ENCODE measurements around the gene YARS1.

The YARS1 gene

DNA sequence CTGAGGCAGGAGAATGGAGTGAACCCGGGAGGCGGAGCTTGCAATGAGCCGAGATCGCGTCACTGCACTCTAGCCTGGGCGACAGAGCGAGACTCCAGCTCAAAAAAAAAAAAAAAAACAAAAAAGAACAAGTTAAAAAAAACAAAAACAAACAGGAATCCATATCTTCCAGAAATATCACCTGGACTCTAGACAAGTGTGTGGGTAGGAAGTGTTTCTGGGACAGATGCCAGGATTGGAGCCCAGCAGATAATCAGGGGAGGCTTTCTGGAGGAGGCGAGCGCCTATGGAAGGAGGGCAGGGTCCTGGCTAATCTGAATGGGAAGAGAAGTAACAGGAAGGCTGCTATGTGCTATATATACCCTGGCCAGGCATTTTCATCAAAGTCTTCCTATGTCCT, 71.0 kb downstream of the YARS1 start:
- no peak for DNase-seq (ENCODE audit: low read depth, low spot score)

DNA sequence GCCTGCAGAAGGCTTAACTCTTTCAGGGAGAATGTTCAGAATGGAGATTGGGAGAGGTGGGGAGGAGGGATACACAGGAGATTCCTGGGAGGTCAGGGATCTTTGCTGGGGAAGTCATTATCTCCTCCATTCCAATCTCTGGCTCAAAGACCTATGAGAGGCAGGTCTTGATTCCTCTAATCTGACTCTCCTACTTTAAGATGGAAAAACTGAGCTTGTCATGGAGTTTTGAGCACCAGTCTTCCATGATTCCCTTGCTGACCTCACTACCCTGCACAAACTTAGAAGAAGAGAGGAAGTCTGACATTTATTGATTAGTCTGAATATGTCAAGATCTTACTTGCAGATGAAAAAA, 73.1 kb downstream of the YARS1 start:
- DNase-seq (ENCODE audit: low read depth, low spot score) = no peak

DNA sequence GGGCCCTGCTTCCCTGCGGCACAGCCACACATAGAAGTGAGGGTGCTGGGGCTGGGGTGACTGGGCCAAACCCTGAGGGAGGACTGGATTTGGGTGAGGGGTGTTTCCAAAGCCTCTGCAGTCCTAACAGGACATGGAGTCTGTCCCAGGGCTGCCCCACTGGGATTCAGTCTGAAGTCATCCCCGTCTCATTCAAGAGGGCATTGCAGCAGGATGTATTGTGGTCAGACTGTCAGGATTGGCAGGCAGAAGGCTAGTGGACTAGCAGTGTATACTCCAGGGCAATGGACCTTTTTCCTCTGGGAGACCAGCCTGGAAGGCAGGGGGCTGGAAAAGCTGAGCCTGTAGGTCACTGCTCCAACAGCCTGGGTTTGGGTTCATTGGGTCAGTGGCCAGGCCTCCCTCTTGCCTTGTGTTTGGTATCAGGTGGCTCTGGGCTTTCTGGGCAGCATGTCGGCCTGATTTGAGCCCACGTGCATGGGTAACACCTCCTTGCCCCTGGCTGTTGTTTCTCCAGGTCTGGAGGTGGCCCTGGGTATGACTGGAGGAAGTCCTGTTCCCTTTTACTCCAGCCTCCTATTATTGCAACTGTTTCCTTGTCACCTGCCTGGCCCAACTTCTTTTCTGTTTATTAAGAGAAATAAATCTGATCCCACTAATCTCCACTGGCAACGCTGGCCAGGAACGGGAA, 73.6 kb downstream of the YARS1 start:
- DNase-seq (ENCODE audit: low read depth, low spot score) = no peak

DNA sequence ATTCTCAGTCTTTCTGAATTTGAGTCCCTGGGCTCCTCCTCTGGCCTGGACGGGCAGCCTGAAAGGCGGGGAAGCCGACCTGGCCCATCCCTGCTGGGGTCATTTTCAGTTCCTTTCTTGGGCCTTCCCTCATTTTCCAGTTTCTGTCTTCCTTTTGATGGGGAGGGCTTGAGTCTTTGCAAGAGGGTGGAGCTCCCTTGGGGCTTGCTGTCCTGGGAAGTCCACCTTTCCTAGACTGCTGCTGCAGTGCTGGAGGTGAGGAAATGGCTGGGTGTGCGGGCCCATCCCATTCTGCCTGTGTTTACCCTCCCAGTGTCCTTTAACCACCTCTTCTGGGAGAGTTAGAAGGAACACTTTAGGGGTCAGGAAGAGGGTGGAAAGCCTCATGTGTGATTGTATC, 74.2 kb downstream of the YARS1 start:
- no peak for DNase-seq (ENCODE audit: low read depth, low spot score)

DNA sequence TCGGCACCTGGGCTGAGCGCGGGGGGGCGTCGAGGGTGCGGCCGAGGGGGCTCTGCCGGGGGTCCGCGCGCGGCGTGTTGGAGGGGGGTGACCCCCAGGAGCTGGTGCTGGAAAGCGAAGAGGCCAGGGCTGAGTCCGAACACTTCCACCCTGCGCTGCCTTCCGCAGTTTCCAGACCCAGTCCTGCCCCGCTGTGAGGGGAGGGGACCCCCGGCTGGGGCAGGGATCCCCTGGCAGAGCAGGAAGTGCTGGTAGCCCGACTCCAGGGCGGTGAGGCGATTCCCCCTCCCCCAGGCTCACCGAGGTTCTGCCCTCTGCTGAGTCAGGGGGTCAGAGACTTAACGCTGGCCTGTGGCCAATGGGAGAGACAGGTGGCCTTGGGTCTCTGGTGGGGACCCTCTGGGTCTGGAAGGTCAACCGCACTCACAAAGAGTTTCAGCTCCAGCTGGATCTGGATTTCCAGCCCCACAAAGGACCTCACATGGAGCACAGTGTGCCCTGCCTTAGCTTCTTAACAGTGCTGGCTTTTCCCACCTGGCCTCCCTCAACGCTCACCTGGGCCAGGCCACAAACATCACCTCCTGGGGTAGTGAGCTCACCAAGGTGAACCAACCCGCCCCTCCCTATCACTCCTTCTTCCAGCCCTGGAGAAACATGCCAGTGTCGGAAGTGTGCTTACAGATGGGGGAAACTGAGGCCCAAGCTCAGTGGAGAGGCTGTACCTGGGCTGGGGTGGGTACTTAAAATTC, 74.8 kb downstream of the YARS1 start:
- DNase-seq (ENCODE audit: low read depth, low spot score) = no peak

DNA sequence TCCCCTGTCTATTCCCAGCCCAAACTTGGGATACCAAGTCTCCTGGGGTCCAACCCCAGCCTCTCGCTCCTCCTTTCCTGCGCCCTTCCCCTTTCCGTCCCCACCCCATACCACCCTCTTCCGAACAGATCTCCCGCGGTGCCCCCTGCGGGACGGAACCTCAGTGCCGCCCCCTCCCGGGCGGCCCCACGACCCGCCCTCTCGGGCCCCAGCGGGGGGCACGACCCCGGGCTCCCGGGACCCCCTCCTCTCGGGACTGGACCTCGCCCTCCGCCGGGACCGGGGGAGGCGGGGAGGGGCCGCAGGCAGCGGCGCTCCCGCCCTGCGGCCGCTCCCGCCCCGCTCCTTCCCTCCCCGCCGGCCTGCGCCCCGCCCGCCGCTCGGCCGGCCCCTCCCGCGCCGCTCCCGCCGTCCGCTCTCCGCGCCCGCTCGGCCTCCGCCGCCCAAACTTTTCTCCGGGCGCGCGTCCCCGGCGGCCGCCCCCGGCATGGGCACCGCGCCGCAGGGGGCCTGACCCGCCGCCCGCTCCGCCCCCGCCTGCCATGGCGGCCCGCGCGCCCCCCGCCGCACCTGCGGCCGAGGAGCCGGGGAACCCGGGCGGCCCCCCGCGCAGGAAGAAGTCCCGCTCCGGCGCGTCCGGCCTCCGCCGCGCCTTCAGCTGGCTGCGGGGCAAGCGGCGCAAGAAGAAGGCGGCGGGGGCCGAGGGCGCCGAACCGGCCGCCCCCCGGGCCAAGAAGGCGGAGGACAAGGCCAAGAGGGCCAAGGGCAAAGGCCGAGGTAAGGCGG, 75.6 kb downstream of the YARS1 start:
- DNase-seq (ENCODE audit: low read depth, low spot score) = no peak

DNA sequence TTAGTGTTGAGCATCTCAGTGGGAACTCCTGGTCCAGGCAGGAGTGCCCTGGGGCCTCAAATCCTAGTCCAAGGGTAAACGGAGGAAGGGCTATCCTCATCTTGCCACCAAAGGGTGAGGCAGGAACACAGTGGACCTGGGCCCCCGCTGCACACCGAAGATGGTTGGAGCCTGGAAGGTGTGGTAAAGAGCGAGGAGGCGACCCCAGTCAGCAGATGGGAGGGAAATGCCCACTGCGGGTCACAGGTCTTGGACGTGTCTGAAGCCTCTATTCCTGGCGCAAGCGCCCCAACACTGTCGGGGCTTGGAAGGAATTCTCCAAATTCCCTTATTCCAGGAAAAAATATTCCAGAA, 76.1 kb downstream of the YARS1 start:
- DNase-seq (ENCODE audit: low read depth, low spot score) = no peak

DNA sequence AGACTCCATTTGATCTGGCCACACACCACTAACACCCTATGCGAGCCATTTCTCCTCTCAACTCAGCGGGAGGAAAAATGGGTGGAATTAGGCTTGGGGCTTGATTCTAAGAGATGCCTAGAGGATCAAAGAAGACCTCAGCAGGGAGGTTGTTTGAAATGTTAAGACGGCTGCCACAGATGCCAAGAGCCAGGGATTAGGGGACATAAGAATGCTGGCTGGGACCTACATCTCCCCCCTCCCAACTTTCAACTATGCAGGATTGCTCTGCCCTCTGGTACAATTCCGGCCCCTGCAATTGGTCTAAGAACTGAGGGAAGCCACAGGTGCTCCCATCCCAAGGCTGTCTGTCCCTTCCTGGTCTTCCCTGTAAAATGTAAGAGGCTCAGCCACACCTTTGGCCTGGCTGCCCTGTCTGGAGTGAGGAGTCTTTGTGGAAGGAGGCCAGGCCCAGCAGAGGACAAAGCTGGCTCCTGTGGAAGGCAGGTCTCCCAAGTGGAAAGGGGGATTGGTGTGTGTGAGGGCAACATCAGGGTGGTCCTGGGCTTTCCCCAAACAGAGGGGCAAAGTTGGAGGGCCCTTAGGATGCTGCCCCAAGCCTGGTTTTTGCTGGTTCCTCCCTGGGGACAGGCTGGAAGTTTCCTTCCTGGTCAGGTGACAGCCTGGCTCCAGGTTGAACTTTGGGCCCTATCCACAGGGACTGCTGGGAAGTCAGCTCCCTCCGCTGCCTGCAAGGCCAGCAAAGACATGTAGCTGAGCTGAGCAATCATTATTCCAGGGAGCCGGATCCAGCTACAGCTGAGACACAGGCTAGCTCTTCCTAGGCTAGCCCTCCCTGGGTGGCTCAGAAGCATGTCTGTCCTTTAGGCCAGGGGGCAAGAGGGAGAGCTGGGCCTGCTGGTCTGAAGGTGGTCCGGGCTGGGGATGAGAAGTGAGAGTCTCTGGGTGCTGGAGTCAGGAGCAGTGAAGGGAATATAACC, 80.1 kb downstream of the YARS1 start:
- DNase-seq (ENCODE audit: low read depth, low spot score) = no peak

DNA sequence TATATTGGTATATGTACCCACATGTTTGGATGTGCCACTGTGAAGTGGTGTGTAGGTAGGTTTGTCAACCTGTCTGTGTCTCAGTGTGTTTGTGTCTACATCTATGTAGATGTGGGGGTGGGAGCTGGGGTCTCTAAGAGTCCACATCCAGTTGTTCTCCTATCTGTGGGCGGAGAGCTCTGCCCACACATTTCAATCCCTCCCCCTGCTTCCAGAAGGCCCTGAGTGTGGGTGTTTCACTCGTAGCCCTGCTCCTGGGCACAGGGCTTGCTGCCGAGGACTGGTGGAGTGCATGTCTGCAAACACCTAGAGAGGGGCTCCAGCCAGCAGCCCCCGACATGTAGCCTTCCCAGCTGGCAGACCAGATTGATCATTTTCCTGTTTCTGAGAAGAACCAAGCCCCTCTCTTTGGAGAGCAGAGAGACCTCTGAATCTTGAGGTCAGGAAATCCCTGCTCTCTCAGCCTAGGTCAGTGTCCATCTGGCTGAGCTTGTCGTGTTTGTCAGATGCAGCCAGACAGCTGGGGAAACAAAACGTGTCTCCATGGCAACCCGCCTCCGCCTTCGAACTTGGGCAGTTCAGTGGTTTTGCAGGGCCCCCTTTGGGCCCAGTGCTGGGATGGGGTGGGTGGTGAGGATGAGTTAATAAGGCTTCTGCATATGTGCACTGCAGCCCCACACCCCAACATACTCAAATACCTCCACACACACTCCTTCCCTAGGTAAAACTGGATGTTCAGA, 83.4 kb downstream of the YARS1 start:
- DNase-seq (ENCODE audit: low read depth, low spot score) = no peak

DNA sequence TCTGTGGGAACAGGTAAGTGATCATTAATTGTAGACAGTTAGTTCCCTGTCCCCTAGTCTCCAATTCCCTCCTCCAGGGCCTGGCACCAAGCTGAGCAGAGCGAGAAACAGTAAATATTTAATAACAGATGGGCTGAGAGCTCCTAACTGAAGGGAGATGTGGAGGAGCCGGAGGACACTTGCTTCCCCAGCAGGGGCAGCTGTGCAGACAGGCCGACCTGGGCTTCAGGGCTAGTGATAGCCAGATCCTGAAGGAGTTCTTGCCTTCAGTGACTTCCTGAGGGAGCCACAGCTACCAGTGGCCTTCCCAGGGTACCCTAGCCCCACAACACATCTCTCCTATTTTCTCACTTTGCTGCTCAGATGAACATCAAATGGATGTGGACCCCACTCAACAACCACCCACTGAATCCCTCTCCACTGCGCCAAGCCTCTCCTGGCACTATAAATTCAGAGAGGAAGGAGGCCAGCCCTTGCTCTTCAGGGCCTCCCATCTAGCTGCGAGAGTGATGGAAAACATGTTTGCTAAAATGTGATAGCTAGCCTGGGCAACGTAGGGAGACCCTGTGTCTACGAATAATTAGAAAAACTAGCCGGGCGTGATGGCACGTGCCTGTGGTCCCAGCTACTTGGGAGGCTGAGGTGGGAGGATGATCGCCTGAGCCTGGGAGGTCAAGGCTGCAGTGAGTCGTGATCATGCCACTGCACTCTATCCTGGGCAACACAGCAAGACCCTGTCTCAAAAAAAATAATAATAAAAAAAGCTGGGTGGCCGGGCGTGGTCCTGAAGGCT, 87.7 kb downstream of the YARS1 start:
- DNase-seq (ENCODE audit: low read depth, low spot score) = no peak

DNA sequence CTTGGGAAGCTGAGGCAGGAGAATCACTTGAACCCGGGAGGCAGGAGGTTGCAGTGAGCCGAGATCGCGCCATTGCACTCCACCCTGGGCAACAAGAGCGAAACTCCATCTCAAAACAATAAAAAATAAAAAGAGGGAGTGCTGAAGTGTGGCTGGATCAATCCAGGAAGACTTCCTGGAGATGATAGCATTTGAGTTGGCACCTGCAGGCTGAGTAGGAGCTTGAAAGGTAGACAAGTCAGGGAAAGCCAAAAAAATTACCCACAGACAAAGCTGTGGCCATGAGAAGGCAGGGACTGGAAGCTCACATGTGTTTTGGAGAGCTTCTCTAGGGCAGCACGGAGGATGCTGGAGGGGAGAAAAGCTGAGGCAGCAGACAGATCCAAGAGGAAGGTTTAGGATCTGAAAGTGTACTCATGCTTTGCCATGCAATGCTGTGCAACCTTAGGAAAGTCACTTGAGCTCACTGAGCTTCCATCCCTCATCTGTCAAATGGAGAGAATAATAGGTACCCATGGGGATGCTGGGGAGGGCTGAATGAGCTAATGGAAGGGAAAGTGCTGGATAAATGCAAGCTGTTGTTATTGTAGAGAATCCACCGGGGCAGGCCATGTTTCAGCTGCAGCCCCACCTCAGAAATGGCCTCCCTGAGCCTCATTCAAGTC, 88.6 kb downstream of the YARS1 start:
- DNase-seq (ENCODE audit: low read depth, low spot score) = no peak

DNA sequence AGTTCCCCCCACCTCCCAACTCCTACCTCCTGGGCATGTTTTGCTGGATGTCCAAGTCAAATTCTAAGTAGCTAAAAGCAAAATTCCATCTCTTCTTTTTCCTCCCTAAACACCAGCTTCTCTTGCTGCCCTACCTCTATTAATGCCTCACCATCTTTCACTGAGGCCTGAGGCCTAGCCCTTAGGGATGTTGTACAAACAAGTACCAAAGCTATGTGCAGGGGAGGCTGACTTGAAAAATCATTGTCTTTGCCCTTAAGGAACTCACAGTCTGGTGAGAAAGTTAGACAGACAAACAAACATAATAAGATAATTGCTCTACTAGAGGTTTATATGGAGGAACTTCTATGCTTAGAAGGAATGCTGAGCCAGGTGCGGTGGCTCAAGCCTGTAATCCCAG, 89.3 kb downstream of the YARS1 start:
- no peak for DNase-seq (ENCODE audit: low read depth, low spot score)

DNA sequence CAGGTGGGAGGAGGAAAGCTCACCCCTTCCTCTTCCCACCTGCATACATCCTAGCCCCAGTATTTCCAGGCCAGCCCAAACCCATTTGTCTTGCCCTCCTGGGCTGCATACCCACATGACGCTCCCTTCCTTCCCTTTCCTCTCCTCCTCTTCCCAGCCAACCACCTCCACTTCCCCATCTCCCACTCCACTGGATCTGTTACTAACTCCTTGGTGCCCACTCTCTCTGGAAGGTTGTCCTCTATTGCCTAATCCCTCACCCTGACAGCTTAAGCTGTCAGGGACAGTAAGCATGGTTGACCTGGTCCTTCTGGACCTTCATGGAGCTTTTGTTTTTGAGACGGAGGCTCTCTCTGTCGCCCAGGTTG, 91.6 kb downstream of the YARS1 start:
- no peak for DNase-seq (ENCODE audit: low read depth, low spot score)

All from activated CD4-positive, CD25-positive, alpha-beta regulatory T cell treated with anti-CD3 and anti-CD28 coated beads, Interleukin-2, amount 50 U/mL, for 16 hours (primary cell).